ENCODE data around the gene DAP. TPM values are rescaled to one million over a fixed set of nuclear protein-coding genes. Genes with fewer than 3 reads are reported as not detected.

DAP gene
- total RNA-seq, 1 experiment from 2014 or later = 47.2 TPM

DNA sequence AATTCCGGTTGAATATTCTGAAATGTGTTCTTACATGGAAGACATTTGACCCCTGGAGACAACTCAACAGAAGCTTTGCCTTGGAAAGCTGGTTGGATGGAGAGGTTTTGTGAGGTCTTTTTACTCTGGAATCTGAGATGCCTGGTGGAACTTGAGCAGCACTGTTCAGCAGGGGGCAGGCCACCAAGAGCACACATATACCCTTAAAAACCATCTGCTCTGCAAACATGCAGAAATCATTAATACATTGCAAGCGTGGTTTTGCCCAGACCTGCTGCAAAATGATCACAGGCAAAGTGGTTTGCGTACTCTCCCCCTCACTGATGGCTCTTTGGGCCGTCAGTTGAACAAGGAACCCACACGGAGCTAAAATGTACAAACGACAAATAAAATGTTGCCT is 32.8 kb upstream of the DAP start:
- TF ChIP-seq, protein P1, sequence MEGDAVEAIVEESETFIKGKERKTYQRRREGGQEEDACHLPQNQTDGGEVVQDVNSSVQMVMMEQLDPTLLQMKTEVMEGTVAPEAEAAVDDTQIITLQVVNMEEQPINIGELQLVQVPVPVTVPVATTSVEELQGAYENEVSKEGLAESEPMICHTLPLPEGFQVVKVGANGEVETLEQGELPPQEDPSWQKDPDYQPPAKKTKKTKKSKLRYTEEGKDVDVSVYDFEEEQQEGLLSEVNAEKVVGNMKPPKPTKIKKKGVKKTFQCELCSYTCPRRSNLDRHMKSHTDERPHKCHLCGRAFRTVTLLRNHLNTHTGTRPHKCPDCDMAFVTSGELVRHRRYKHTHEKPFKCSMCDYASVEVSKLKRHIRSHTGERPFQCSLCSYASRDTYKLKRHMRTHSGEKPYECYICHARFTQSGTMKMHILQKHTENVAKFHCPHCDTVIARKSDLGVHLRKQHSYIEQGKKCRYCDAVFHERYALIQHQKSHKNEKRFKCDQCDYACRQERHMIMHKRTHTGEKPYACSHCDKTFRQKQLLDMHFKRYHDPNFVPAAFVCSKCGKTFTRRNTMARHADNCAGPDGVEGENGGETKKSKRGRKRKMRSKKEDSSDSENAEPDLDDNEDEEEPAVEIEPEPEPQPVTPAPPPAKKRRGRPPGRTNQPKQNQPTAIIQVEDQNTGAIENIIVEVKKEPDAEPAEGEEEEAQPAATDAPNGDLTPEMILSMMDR (conservative IDR thresholded peaks at IDR 0.05) = no peak
- Histone ChIP-seq H3K23me2 (ENCODE audit: insufficient read length, low read depth, low read length, poor library complexity, severe bottlenecking) (no peaks in the 10 kb centered on the region), H2BK20ac (ENCODE audit: low read depth, low read length, poor library complexity, severe bottlenecking) (no peak overlapping the region), H3K4me2 (ENCODE audit: insufficient read depth, insufficient read length, low read length) (no peak overlapping the region), H3K9me3 (ENCODE audit: control insufficient read depth, low read depth, low read length) (no peaks in the 10 kb centered on the region), H3K4me1 (ENCODE audit: insufficient read depth, low read length) (0 out of 2 replicates have a peak, but pooled peaks cover 1% of the 10 kb centered on the region), H3K4ac (ENCODE audit: low read depth, low read length) (no peak overlapping the region), H3K23ac (ENCODE audit: insufficient read length, low read depth, low read length) (no peak overlapping the region), H4K5ac (ENCODE audit: insufficient read length, low read depth, low read length) (no peak overlapping the region), H3K18ac (ENCODE audit: insufficient read length, low read depth, low read length) (no peak overlapping the region), H3T11ph (ENCODE audit: low read length) (no peak overlapping the region), H2BK12ac (ENCODE audit: insufficient read length, low read depth, low read length) (no peak overlapping the region), H3K9ac (ENCODE audit: extremely low read depth, insufficient read length, low read length) (no peak overlapping the region), H3K79me2 (ENCODE audit: insufficient read depth, low read length) (no peaks in the 10 kb centered on the region), H2BK15ac (ENCODE audit: low read depth, low read length) (no peak overlapping the region), H3K56ac (ENCODE audit: insufficient read length, low read depth, low read length) (no peak overlapping the region), H3K27me3 (ENCODE audit: insufficient read depth, low read length) (no peaks in the 10 kb centered on the region), H3K14ac (ENCODE audit: insufficient read depth, low read length) (no peak overlapping the region), H2AFZ (ENCODE audit: low read length) (no peak overlapping the region), H4K91ac (ENCODE audit: insufficient read length, low read depth, low read length) (no peak overlapping the region), H3K27ac (ENCODE audit: insufficient read length, low read depth, low read length) (no peak overlapping the region), H4K8ac (replicated peaks; ENCODE audit: insufficient read length, low read depth, low read length) (no peak overlapping the region), H3K79me1 (ENCODE audit: insufficient read depth, low read depth, low read length, poor library complexity, severe bottlenecking) (no peaks in the 10 kb centered on the region), H2AK5ac (ENCODE audit: insufficient read length, low read length) (no peak overlapping the region), H4K20me1 (ENCODE audit: control insufficient read depth, insufficient read depth, insufficient read length) (no peaks in the 10 kb centered on the region), H2BK120ac (ENCODE audit: low read depth, low read length, poor library complexity, severe bottlenecking) (no peak overlapping the region), H2BK5ac (ENCODE audit: insufficient read length, low read length) (no peak overlapping the region)
- H3K27me3 Mint-ChIP-seq (ENCODE audit: low read depth) = peaks cover 4% of the 10 kb centered on the region; the same call in 1 of the 2 replicates
- no peak for DNase-seq
- WGBS (ENCODE audit: extremely low coverage, insufficient read length, low lambda C conversion rate) = no CpG with 5 or more reads among the region's 6 CpGs
- H3K36me3 Mint-ChIP-seq (ENCODE audit: insufficient read depth in 1 of 3, low read depth in 3 of 3) = no peaks in the 10 kb centered on the region
- no peaks in the 10 kb centered on the region for H3K9me3 Mint-ChIP-seq
- H3K4me1 Mint-ChIP-seq = no peaks in the 10 kb centered on the region
- no peak overlapping the region for H3K4me3 Mint-ChIP-seq
- H3K27ac Mint-ChIP-seq = no peak overlapping the region

All from H9 (cell line).